Neural progenitor cell (in vitro differentiated cells): ENCODE data around the gene SAMD11. TPM values are rescaled to one million over a fixed set of nuclear protein-coding genes. Genes with fewer than 3 reads are reported as not detected.

Experiments used
- DNase-seq: peaks from one replicate; pipeline ENCODE4 v3.0.0-alpha.2; 2016; ENCODE audit warnings: low spot score
- H2AFZ ChIP-seq: fragments of 200-600 bp; sonication (generic); replicated peaks from 2 replicates; pipeline ENCODE4 v1.6.1; 2016; ENCODE audit warnings: antibody characterized with exemption
- H3F3A ChIP-seq: fragments of 200-600 bp; sonication (generic); 2 replicates; pipeline ENCODE4 v1.6.1; 2016; ENCODE audit warnings: antibody characterized with exemption, low read depth
- H3K27ac ChIP-seq: fragments of 200-600 bp; sonication (generic); 2 replicates; pipeline ENCODE4 v1.5.1; 2016; ENCODE audit warnings: mild to moderate bottlenecking
- H3K27me3 ChIP-seq: fragments of 200-600 bp; sonication (generic); 2 replicates; pipeline ENCODE4 v1.6.1; 2016; ENCODE audit warnings: mild to moderate bottlenecking, moderate library complexity
- H3K36me3 ChIP-seq: fragments of 200-600 bp; sonication (generic); 2 replicates; pipeline ENCODE4 v1.5.1; 2016
- H3K4me1 ChIP-seq: fragments of 200-600 bp; sonication (generic); 2 replicates; pipeline ENCODE4 v1.6.1; 2016; ENCODE audit warnings: mixed run types
- H3K4me2 ChIP-seq: fragments of 200-600 bp; sonication (generic); 2 replicates; pipeline ENCODE4 v1.6.1; 2016
- H3K4me3 ChIP-seq: fragments of 200-600 bp; sonication (generic); 2 replicates; pipeline ENCODE4 v1.5.1; 2016
- H3K79me2 ChIP-seq: fragments of 200-600 bp; sonication (generic); 2 replicates; pipeline ENCODE4 v1.6.1; 2016; ENCODE audit warnings: low read depth
- H3K9ac ChIP-seq: fragments of 200-600 bp; sonication (generic); 2 replicates; pipeline ENCODE4 v1.6.1; 2016
- H3K9me3 ChIP-seq: fragments of 200-600 bp; sonication (generic); 2 replicates; pipeline ENCODE4 v1.5.1; 2016; ENCODE audit warnings: low read depth
- H4K20me1 ChIP-seq: fragments of 200-600 bp; sonication (generic); 2 replicates; pipeline ENCODE4 v1.6.1; 2016; ENCODE audit warnings: low read depth
- H3K27ac Mint-ChIP-seq: 3 replicates; pipeline ENCODE4 v1.8.0; 2021; ENCODE audit warnings: mixed read lengths
- H3K27me3 Mint-ChIP-seq: 2 replicates; pipeline ENCODE4 v1.8.0; 2022; ENCODE audit warnings: low read depth, mild to moderate bottlenecking, inconsistent platforms, moderate library complexity, mixed read lengths; ENCODE audit not compliant: insufficient read depth
- H3K36me3 Mint-ChIP-seq: 3 replicates; pipeline ENCODE4 v1.8.0; 2021; ENCODE audit warnings: mixed read lengths
- H3K4me1 Mint-ChIP-seq: 3 replicates; pipeline ENCODE4 v1.8.0; 2021; ENCODE audit warnings: mixed read lengths
- H3K4me3 Mint-ChIP-seq: 3 replicates; pipeline ENCODE4 v1.8.0; 2021; ENCODE audit warnings: mild to moderate bottlenecking, moderate library complexity, mixed read lengths
- H3K9me3 Mint-ChIP-seq: 3 replicates; pipeline ENCODE4 v1.8.0; 2020; ENCODE audit warnings: mixed read lengths
- CTCF ChIP-seq: fragments of 200-600 bp; sonication (generic); IDR thresholded peaks from 2 replicates; pipeline ENCODE4 v1.5.1; 2017; ENCODE audit warnings: antibody characterized with exemption, mild to moderate bottlenecking
- EZH2 ChIP-seq: fragments of 200-600 bp; sonication (generic); IDR thresholded peaks from 2 replicates; pipeline ENCODE4 v1.6.1; 2017; ENCODE audit warnings: antibody characterized with exemption, mild to moderate bottlenecking, moderate library complexity
- EZH2phosphoT487 ChIP-seq: fragments of 200-600 bp; sonication (generic); IDR thresholded peaks from 2 replicates; pipeline ENCODE4 v1.6.1; 2017; ENCODE audit warnings: antibody characterized with exemption
- total RNA-seq: library from RNA; depleted of rRNA; stranded (reverse); fragments of >200 nt; gene quantifications from 2 replicates; pipeline ENCODE4 v1.2.3, GENCODE V29; 2015; ENCODE audit warnings: low replicate concordance

SAMD11 gene
- total RNA-seq, 1 donor from 2014 or later: not detected

DNA sequence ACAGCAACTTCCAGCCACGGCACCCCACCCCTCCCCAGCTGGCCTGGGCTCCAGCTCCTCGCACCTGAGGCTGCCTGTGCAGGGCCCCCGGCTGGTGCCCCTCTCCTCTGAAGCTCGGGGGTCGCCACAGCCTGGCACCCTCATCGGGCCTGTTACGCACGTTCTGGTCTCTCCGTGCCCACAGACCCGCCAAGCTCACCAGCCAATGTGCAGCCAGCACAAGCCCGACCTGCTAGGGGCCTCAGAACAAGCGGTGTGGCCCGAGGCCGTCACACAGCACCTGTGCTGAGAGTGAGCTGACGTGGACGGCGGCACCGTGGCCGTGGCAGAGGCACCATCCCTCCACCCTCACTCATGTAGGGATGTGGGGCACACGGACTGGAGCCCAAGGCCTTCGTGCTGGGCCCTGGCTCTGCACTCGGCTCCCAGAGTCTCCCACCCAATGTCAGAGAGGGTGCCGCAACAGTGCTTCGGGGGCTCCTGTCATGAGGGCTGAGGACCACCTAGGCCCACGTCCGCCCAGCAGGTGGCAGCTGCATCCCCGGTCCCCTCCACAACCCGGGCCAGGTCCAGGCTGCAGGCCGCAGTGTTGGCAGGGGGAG is 4.4 kb upstream of the SAMD11 start:
- peaks cover 38% of the 10 kb centered on the region for H3K27me3 Mint-ChIP-seq
- H3K36me3 Mint-ChIP-seq: no peaks in the 10 kb centered on the region
- H3K27ac Mint-ChIP-seq: no peak overlapping the region
- Histone ChIP-seq H4K20me1 (peaks cover 29% of the 10 kb centered on the region), H3K4me3 (no peak overlapping the region), H3K9me3 (no peaks in the 10 kb centered on the region), H3K27me3 (peaks cover 100% of the 10 kb centered on the region), H3K79me2 (no peaks in the 10 kb centered on the region), H3K27ac (no peak overlapping the region), H3F3A (peaks cover 4% of the 10 kb centered on the region), H3K36me3 (no peaks in the 10 kb centered on the region), H3K4me1 (peaks cover 15% of the 10 kb centered on the region), H2AFZ (no peak overlapping the region), H3K9ac (no peak overlapping the region), H3K4me2 (no peak overlapping the region)
- peaks cover 43% of the 10 kb centered on the region for H3K4me1 Mint-ChIP-seq
- H3K9me3 Mint-ChIP-seq: no peaks in the 10 kb centered on the region
- H3K4me3 Mint-ChIP-seq: no peak overlapping the region
- DNase-seq: no peak
- no peak for TF ChIP-seq EZH2
- TF ChIP-seq CTCF: no peak
- no peak for TF ChIP-seq EZH2phosphoT487

- peaks cover 9% of the 10 kb centered on the region for H3F3A ChIP-seq
- H3K36me3 Mint-ChIP-seq: no peaks in the 10 kb centered on the region
- H3K27me3 Mint-ChIP-seq: peaks cover 36% of the 10 kb centered on the region
- peaks cover 15% of the 10 kb centered on the region for H3K4me1 ChIP-seq
- H2AFZ ChIP-seq: no peak overlapping the region
- H3K27ac Mint-ChIP-seq: no peak overlapping the region
- H3K4me1 Mint-ChIP-seq: peaks cover 42% of the 10 kb centered on the region
- no peak for DNase-seq
- H3K9ac ChIP-seq: no peak overlapping the region
- no peak for TF ChIP-seq EZH2
- TF ChIP-seq EZH2phosphoT487: no peak
- no peak for TF ChIP-seq CTCF
- no peak overlapping the region for H3K27ac ChIP-seq
- H4K20me1 ChIP-seq: peaks cover 34% of the 10 kb centered on the region
- no peaks in the 10 kb centered on the region for H3K9me3 Mint-ChIP-seq
- H3K4me3 Mint-ChIP-seq: no peak overlapping the region
- no peaks in the 10 kb centered on the region for H3K36me3 ChIP-seq
- no peak overlapping the region for H3K4me3 ChIP-seq
- H3K4me2 ChIP-seq: no peak overlapping the region
- H3K9me3 ChIP-seq: no peaks in the 10 kb centered on the region
- H3K79me2 ChIP-seq: no peaks in the 10 kb centered on the region
- H3K27me3 ChIP-seq: peaks cover 100% of the 10 kb centered on the region
Measured at GRCh38 chr1:920010-920409, 3.7 kb upstream of the SAMD11 start.

DNA sequence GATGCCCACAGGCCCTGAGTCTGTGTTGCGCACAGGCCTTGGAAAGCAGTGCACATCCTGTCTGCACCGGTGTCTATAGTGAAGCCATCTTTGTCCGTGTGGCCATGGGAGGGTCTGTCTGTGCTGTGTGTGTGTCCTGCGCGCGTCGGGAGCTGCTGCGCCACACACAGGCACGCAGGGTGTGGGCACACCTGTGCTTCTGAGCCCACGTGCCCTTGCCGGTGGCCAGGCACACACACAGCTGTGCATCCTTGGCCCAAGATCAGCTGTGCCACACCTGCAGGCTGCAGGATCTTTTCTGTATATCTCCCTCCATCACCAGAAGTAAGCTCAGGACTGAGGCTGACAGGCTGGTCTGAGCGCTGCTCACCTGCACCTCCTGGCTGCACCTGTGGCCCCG is 3.2 kb upstream of the SAMD11 start:
- H3K9me3 ChIP-seq: no peaks in the 10 kb centered on the region
- H3K36me3 ChIP-seq: no peaks in the 10 kb centered on the region
- H3K27me3 ChIP-seq: peaks cover 100% of the 10 kb centered on the region
- Mint-ChIP-seq H3K4me3 (peak overlapping the region; percentile 77), H3K36me3 (no peaks in the 10 kb centered on the region), H3K4me1 (peaks cover 41% of the 10 kb centered on the region), H3K9me3 (no peaks in the 10 kb centered on the region), H3K27ac (no peak overlapping the region), H3K27me3 (peaks cover 33% of the 10 kb centered on the region)
- peaks cover 16% of the 10 kb centered on the region for H3K4me1 ChIP-seq
- peaks cover 37% of the 10 kb centered on the region for H4K20me1 ChIP-seq
- no peak overlapping the region for H2AFZ ChIP-seq
- peak overlapping the region; percentile 25 for H3K4me3 ChIP-seq
- no peak overlapping the region for H3K9ac ChIP-seq
- H3F3A ChIP-seq: peaks cover 9% of the 10 kb centered on the region
- no peaks in the 10 kb centered on the region for H3K79me2 ChIP-seq
- peak overlapping the region; percentile 77 for H3K4me2 ChIP-seq
- DNase-seq: no peak
- H3K27ac ChIP-seq: no peak overlapping the region
- TF ChIP-seq EZH2: no peak
- no peak for TF ChIP-seq CTCF
- TF ChIP-seq EZH2phosphoT487: no peak
